Hepatocyte (in vitro differentiated cells): ENCODE results near the gene ARL3. TPM values are rescaled to one million over a fixed set of nuclear protein-coding genes. Genes with fewer than 3 reads are reported as not detected.

Source experiments
- DNase-seq: peaks from one replicate; pipeline ENCODE4 v3.0.0-alpha.2; 2016; ENCODE audit warnings: low spot score
- H2AFZ ChIP-seq: fragments of 200-600 bp; sonication (generic); 2 replicates; pipeline ENCODE4 v1.6.0; 2016; ENCODE audit warnings: antibody characterized with exemption, mild to moderate bottlenecking
- H3K27ac ChIP-seq: fragments of 200-600 bp; sonication (generic); 2 replicates; pipeline ENCODE4 v1.5.1; 2016; ENCODE audit warnings: mild to moderate bottlenecking
- H3K27me3 ChIP-seq: fragments of 200-600 bp; sonication (generic); 2 replicates; pipeline ENCODE4 v1.6.1; 2016
- H3K36me3 ChIP-seq: fragments of 200-600 bp; sonication (generic); replicated peaks from 2 replicates; pipeline ENCODE4 v1.5.1; 2016; ENCODE audit warnings: low read depth; ENCODE audit not compliant: insufficient read depth
- H3K4me1 ChIP-seq: fragments of 200-600 bp; sonication (generic); 2 replicates; pipeline ENCODE4 v1.5.1; 2016; ENCODE audit warnings: mild to moderate bottlenecking, moderate library complexity; ENCODE audit not compliant: insufficient read depth
- H3K4me2 ChIP-seq: fragments of 200-600 bp; sonication (generic); 2 replicates; pipeline ENCODE4 v1.6.0; 2016
- H3K4me3 ChIP-seq: fragments of 200-600 bp; sonication (generic); 2 replicates; pipeline ENCODE4 v1.5.1; 2016; ENCODE audit warnings: mild to moderate bottlenecking
- H3K79me2 ChIP-seq: fragments of 200-600 bp; sonication (generic); 2 replicates; pipeline ENCODE4 v1.6.0; 2017; ENCODE audit warnings: mild to moderate bottlenecking
- H3K9me2 ChIP-seq: fragments of 200-600 bp; sonication (generic); replicated peaks from 2 replicates; pipeline ENCODE4 v1.6.0; 2017; ENCODE audit warnings: mild to moderate bottlenecking; ENCODE audit not compliant: insufficient read depth
- H3K9me3 ChIP-seq: fragments of 200-600 bp; sonication (generic); 2 replicates; pipeline ENCODE4 v1.5.1; 2016; ENCODE audit warnings: low read depth, mild to moderate bottlenecking
- H4K20me1 ChIP-seq: fragments of 200-600 bp; sonication (generic); 2 replicates; pipeline ENCODE4 v1.6.0; 2016; ENCODE audit warnings: mild to moderate bottlenecking; ENCODE audit not compliant: insufficient read depth, poor library complexity, severe bottlenecking
- EZH2 ChIP-seq: fragments of 200-600 bp; sonication (generic); IDR thresholded peaks from 2 replicates; pipeline ENCODE4 v1.6.1; 2016; ENCODE audit warnings: antibody characterized with exemption, mild to moderate bottlenecking, borderline replicate concordance
- EZH2phosphoT487 ChIP-seq: fragments of 200-600 bp; sonication (generic); IDR thresholded peaks from one replicate; pipeline ENCODE4 v1.6.1; 2018; ENCODE audit warnings: antibody characterized with exemption, mild to moderate bottlenecking, low read depth, moderate library complexity; ENCODE audit not compliant: unreplicated experiment, severe bottlenecking
- WGBS: methylation state at CpG from one replicate; pipeline ENCODE4 v1.1.6; 2016; ENCODE audit warnings: low lambda C conversion rate; ENCODE audit errors: missing lambda C conversion rate; 5-methylcytosine and 5-hydroxymethylcytosine counted together
- polyA plus RNA-seq: library from polyadenylated mRNA; unstranded; fragments of >200 nt; fragmentation: Nextera tagmentation; extraction: Ambion mirVana; gene quantifications from 2 replicates; pipeline ENCODE4 v1.2.1, GENCODE V29; 2016
- total RNA-seq: library from RNA; depleted of rRNA; stranded (reverse); fragments of >200 nt; gene quantifications from 2 replicates; pipeline ENCODE4 v1.2.3, GENCODE V29; 2014
- TF ChIP-seq, protein P1 (sequence below): fragments of 200-600 bp; sonication (generic); IDR thresholded peaks from 2 replicates; pipeline ENCODE4 v1.5.1; 2016; ENCODE audit warnings: antibody characterized with exemption, mild to moderate bottlenecking; ENCODE audit not compliant: poor library complexity

Gene ARL3
- total and polyA plus RNA-seq, 2 experiments from 2014 or later: 6.4 to 16.5 TPM

DNA sequence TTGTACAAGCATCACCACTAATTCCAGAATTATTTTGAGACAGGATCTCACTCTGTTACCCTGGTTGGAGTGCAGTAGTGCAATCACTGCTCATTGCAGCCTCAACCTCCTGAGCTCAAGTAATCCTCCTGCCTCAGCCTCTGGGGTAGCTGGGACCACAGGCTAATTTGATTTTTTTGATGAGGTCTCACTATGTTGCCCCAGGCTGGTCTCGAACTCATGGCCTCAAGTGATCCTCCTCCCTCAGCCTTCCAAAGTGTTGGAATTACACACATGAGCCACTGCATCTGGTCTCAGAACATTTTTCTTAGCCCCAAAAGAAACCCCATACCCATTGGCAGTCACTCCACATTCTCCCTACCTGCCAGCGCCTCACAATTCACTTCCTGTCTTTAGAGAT is 26.0 kb upstream of the ARL3 start:
- Histone ChIP-seq H3K27ac (no peak overlapping the region), H3K9me2 (no peaks in the 10 kb centered on the region), H2AFZ (no peak overlapping the region), H3K27me3 (no peaks in the 10 kb centered on the region), H3K4me3 (no peak overlapping the region), H3K4me1 (peaks cover 5% of the 10 kb centered on the region), H3K4me2 (no peak overlapping the region), H3K79me2 (peaks cover 13% of the 10 kb centered on the region), H4K20me1 (no peaks in the 10 kb centered on the region), H3K36me3 (no peaks in the 10 kb centered on the region), H3K9me3 (no peaks in the 10 kb centered on the region)
- WGBS: 83% methylated on average over 2 of the region's 2 CpGs
- DNase-seq: no peak
- TF ChIP-seq, protein P1, sequence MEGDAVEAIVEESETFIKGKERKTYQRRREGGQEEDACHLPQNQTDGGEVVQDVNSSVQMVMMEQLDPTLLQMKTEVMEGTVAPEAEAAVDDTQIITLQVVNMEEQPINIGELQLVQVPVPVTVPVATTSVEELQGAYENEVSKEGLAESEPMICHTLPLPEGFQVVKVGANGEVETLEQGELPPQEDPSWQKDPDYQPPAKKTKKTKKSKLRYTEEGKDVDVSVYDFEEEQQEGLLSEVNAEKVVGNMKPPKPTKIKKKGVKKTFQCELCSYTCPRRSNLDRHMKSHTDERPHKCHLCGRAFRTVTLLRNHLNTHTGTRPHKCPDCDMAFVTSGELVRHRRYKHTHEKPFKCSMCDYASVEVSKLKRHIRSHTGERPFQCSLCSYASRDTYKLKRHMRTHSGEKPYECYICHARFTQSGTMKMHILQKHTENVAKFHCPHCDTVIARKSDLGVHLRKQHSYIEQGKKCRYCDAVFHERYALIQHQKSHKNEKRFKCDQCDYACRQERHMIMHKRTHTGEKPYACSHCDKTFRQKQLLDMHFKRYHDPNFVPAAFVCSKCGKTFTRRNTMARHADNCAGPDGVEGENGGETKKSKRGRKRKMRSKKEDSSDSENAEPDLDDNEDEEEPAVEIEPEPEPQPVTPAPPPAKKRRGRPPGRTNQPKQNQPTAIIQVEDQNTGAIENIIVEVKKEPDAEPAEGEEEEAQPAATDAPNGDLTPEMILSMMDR: no peak
- TF ChIP-seq EZH2: no peak
- no peak for TF ChIP-seq EZH2phosphoT487

DNA sequence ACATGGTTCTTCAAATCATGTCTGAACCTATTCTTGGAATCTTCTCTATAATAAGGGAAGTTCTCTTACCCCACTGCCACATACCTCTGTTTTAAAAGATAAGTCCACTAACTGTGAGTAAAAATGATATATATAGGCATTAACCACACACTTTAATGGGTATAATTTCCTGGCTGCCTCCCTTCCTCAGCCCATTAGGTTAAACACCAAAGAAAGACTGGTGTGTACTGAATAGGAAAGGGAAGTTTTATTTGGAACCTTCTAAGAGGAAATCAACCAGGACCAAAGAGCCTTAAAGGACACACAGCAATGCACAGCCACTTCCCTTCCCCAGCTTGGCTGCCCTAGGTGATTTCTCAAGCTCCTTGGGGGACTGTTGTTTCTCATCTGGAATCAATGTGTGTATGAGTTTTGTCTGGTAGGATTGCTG is 24.5 kb upstream of the ARL3 start:
- no peaks in the 10 kb centered on the region for H3K79me2 ChIP-seq
- no peak overlapping the region for H3K4me3 ChIP-seq
- H3K27me3 ChIP-seq: no peaks in the 10 kb centered on the region
- H3K27ac ChIP-seq: no peak overlapping the region
- H2AFZ ChIP-seq: no peak overlapping the region
- no peaks in the 10 kb centered on the region for H3K36me3 ChIP-seq
- H3K4me2 ChIP-seq: no peak overlapping the region
- no peaks in the 10 kb centered on the region for H3K9me3 ChIP-seq
- H4K20me1 ChIP-seq: no peaks in the 10 kb centered on the region
- TF ChIP-seq, protein P1: no peak
- no peak for TF ChIP-seq EZH2phosphoT487
- no peak for TF ChIP-seq EZH2
- H3K9me2 ChIP-seq: no peaks in the 10 kb centered on the region
- DNase-seq: no peak
- H3K4me1 ChIP-seq: no peaks in the 10 kb centered on the region

DNA sequence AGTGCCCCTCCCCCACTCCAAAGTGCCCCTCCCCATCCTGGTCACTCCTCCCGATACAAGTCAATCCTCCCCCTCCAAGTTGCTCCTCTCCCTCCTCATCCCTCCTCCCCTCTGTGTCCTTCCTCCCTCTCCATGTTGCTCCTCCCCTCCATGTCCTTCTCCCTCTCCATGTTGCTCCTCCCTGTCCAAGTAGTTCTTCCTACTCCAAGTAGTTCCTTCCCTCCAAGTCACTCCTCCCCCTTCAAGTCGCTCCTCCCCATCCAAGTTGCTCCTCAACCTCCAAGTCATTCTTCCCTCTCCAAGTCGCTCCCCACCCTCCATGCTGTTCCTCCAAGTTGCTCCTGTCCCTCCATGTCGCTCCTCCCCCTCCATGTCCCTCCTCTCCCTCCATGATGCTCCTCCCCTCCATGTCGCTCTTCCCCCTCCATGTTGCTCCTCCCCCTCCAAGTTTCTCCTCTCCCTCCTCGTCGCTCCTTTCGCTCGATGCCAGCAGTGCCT is 20.9 kb upstream of the ARL3 start:
- no peaks in the 10 kb centered on the region for H3K27me3 ChIP-seq
- no peak overlapping the region for H3K4me3 ChIP-seq
- no peak overlapping the region for H3K4me2 ChIP-seq
- no peaks in the 10 kb centered on the region for H3K9me2 ChIP-seq
- DNase-seq: no peak
- H3K4me1 ChIP-seq: no peaks in the 10 kb centered on the region
- WGBS: 89% methylated on average over 7 of the region's 9 CpGs
- no peaks in the 10 kb centered on the region for H4K20me1 ChIP-seq
- no peaks in the 10 kb centered on the region for H3K36me3 ChIP-seq
- no peak overlapping the region for H3K27ac ChIP-seq
- H2AFZ ChIP-seq: no peak overlapping the region
- no peak for TF ChIP-seq EZH2
- no peak for TF ChIP-seq EZH2phosphoT487
- TF ChIP-seq, protein P1: no peak
- no peaks in the 10 kb centered on the region for H3K9me3 ChIP-seq
- H3K79me2 ChIP-seq: no peaks in the 10 kb centered on the region

GRCh38 chr10:102732661-102733060 is 18.5 kb upstream of the ARL3 start:
- Histone ChIP-seq H4K20me1 (no peaks in the 10 kb centered on the region), H3K79me2 (no peaks in the 10 kb centered on the region), H3K9me3 (no peaks in the 10 kb centered on the region), H3K4me3 (no peak overlapping the region), H2AFZ (no peak overlapping the region), H3K4me2 (no peak overlapping the region), H3K27me3 (no peaks in the 10 kb centered on the region), H3K9me2 (no peaks in the 10 kb centered on the region), H3K4me1 (no peaks in the 10 kb centered on the region), H3K27ac (no peak overlapping the region), H3K36me3 (no peaks in the 10 kb centered on the region)
- no peak for DNase-seq
- 0% methylated on average over 1 of the region's 1 CpG for WGBS
- TF ChIP-seq, protein P1: no peak
- no peak for TF ChIP-seq EZH2phosphoT487
- TF ChIP-seq EZH2: no peak
